H1 (cell line): ENCODE data around the gene RAPH1. TPM values are rescaled to one million over a fixed set of nuclear protein-coding genes. Genes with fewer than 3 reads are reported as not detected.

Source experiments
- CTCF ChIA-PET: fragments of 300-600 bp; sonication (Branson Sonifier 250); formaldehyde crosslinking; loops from one replicate; lab custom pipeline; 2021; ENCODE audit not compliant: partially characterized antibody; lab: Charles Lee
- POLR2A ChIA-PET: fragments of 300-600 bp; sonication (Branson Sonifier 250); formaldehyde crosslinking; loops from one replicate; lab custom pipeline; 2021; ENCODE audit warnings: inconsistent platforms; ENCODE audit not compliant: partially characterized antibody; lab: Charles Lee
- DNase-seq, 2 experiments: peaks; one replicate each; pipeline versions ENCODE4 v3.0.0 to v3.0.0-alpha.2; 2010 to 2022; ENCODE audit warnings: low spot score in 2 of 2, low read depth in 1 of 2, mixed read lengths in 1 of 2
- FAIRE-seq: peaks from 2 replicates; lab custom pipeline; 2011; peaks lifted over from hg19 to GRCh38; lab: Jason Lieb, UNC
- H2AFZ ChIP-seq: 2 replicates; pipeline ENCODE4 v1.8.1; 2012; ENCODE audit warnings: low read length, inconsistent platforms
- H2AK5ac ChIP-seq: 2 replicates; pipeline ENCODE4 v1.6.1; 2013; ENCODE audit warnings: low read depth, low read length
- H2BK120ac ChIP-seq: replicated peaks from 2 replicates; pipeline ENCODE3; 2013; ENCODE audit warnings: low read depth, low read length, inconsistent platforms
- H2BK12ac ChIP-seq: 2 replicates; pipeline ENCODE4 v1.6.1; 2013; ENCODE audit warnings: low read depth, low read length
- H2BK15ac ChIP-seq: 2 replicates; pipeline ENCODE4 v1.6.1; 2013; ENCODE audit warnings: low read length
- H2BK20ac ChIP-seq: 2 replicates; pipeline ENCODE4 v1.6.1; 2013; ENCODE audit warnings: low read length
- H2BK5ac ChIP-seq: 2 replicates; pipeline ENCODE4 v1.6.1; 2013; ENCODE audit warnings: low read depth, low read length
- H3K14ac ChIP-seq: 2 replicates; pipeline ENCODE4 v1.6.1; 2013; ENCODE audit warnings: inconsistent platforms; ENCODE audit not compliant: insufficient read length
- H3K18ac ChIP-seq: 2 replicates; pipeline ENCODE4 v1.6.1; 2013; ENCODE audit warnings: low read length; ENCODE audit errors: extremely low read depth
- H3K23ac ChIP-seq: 2 replicates; pipeline ENCODE4 v1.6.1; 2013; ENCODE audit warnings: inconsistent platforms; ENCODE audit not compliant: insufficient read length
- H3K23me2 ChIP-seq: 2 replicates; pipeline ENCODE4 v1.6.1; 2013; ENCODE audit warnings: low read depth, low read length
- H3K27ac ChIP-seq: 2 replicates; pipeline ENCODE4 v1.6.1; 2011; ENCODE audit warnings: low read depth, low read length, inconsistent platforms
- H3K27me3 ChIP-seq, 4 experiments: replicated peaks in 1 of 4; 1 replicate in 1 of 4; 2 replicates in 3 of 4; pipeline versions ENCODE4 v1.6.1 to v1.8.1; 2011 to 2013; ENCODE audit warnings: low read length in 3 of 4, mild to moderate bottlenecking in 3 of 4, inconsistent platforms in 2 of 4, mixed read lengths in 2 of 4, moderate library complexity in 1 of 4; ENCODE audit not compliant: control insufficient read depth in 3 of 4, insufficient read depth in 3 of 4; ENCODE audit errors: extremely low read depth in 1 of 4
- H3K36me3 ChIP-seq, 4 experiments: 2 replicates each; pipeline versions ENCODE4 v1.6.1 to v1.8.1; 2011 to 2013; ENCODE audit warnings: mild to moderate bottlenecking in 4 of 4, low read length in 3 of 4, moderate library complexity in 2 of 4, control low read depth in 1 of 4, inconsistent platforms in 1 of 4; ENCODE audit not compliant: insufficient read depth in 4 of 4, control insufficient read depth in 2 of 4
- H3K4ac ChIP-seq: replicated peaks from 2 replicates; pipeline ENCODE3; 2013; ENCODE audit warnings: low read length, low read depth, mixed read lengths, inconsistent platforms; ENCODE audit not compliant: insufficient read length
- H3K4me1 ChIP-seq, 4 experiments: replicated peaks in 1 of 4; 1 replicate in 1 of 4; 2 replicates in 3 of 4; pipeline versions ENCODE4 v1.6.1 to v1.8.1; 2011 to 2013; ENCODE audit warnings: low read length in 3 of 4, inconsistent platforms in 2 of 4, mixed read lengths in 1 of 4; ENCODE audit not compliant: insufficient read depth in 4 of 4, control insufficient read depth in 3 of 4
- H3K4me2 ChIP-seq, 2 experiments: 2 replicates each; pipeline versions ENCODE4 v1.6.1 to v1.8.1; 2011 to 2013; ENCODE audit warnings: low read depth in 2 of 2, low read length in 2 of 2, control low read depth in 1 of 2, inconsistent platforms in 1 of 2, mild to moderate bottlenecking in 1 of 2; ENCODE audit not compliant: insufficient read depth in 1 of 2
- H3K4me3 ChIP-seq, 4 experiments: fragments of 200-600, 300-600 bp in 1 of 4; sonication (generic), shearing (Covaris generic), sonication (Bioruptor Twin) in 1 of 4; 2 replicates each; pipeline versions ENCODE4 v1.5.1 to v1.8.1; 2011 to 2016; ENCODE audit warnings: low read length in 4 of 4, low read depth in 3 of 4, control low read depth in 2 of 4, inconsistent platforms in 2 of 4, mild to moderate bottlenecking in 2 of 4, mixed read lengths in 1 of 4, moderate library complexity in 1 of 4; ENCODE audit not compliant: insufficient read depth in 2 of 4; ENCODE audit errors: extremely low read depth in 1 of 4
- H3K56ac ChIP-seq: replicated peaks from 2 replicates; pipeline ENCODE3; 2013; ENCODE audit warnings: low read depth, mild to moderate bottlenecking, mixed read lengths, low read length, inconsistent platforms; ENCODE audit not compliant: insufficient read length
- H3K79me1 ChIP-seq: 2 replicates; pipeline ENCODE4 v1.6.1; 2013; ENCODE audit warnings: low read depth, low read length, control low read depth
- H3K79me2 ChIP-seq, 2 experiments: 2 replicates each; pipeline versions ENCODE4 v1.6.1 to v1.8.1; 2012 to 2013; ENCODE audit warnings: low read length in 2 of 2, mild to moderate bottlenecking in 2 of 2, inconsistent platforms in 1 of 2; ENCODE audit not compliant: insufficient read depth in 2 of 2, control insufficient read depth in 1 of 2
- H3K9ac ChIP-seq, 4 experiments: replicated peaks in 1 of 4; 1 replicate in 1 of 4; 2 replicates in 3 of 4; pipeline versions ENCODE4 v1.6.1 to v1.8.1; 2011 to 2013; ENCODE audit warnings: low read depth in 3 of 4, low read length in 3 of 4, control low read depth in 2 of 4, mild to moderate bottlenecking in 2 of 4, moderate library complexity in 2 of 4, inconsistent platforms in 1 of 4; ENCODE audit errors: extremely low read depth in 1 of 4
- H3K9me3 ChIP-seq, 2 experiments: 2 replicates each; pipeline versions ENCODE4 v1.6.1 to v1.8.1; 2012 to 2013; ENCODE audit warnings: mild to moderate bottlenecking in 2 of 2, moderate library complexity in 2 of 2, control low read depth in 1 of 2, inconsistent platforms in 1 of 2, low read depth in 1 of 2, low read length in 1 of 2, mixed read lengths in 1 of 2; ENCODE audit not compliant: insufficient read depth in 2 of 2
- H4K20me1 ChIP-seq, 2 experiments: replicated peaks in 1 of 2; 2 replicates each; pipeline versions ENCODE3 to v1.8.1; 2011 to 2013; ENCODE audit warnings: inconsistent platforms in 2 of 2, low read length in 2 of 2, mild to moderate bottlenecking in 1 of 2; ENCODE audit not compliant: insufficient read depth in 2 of 2, control insufficient read depth in 1 of 2
- H4K5ac ChIP-seq: 2 replicates; pipeline ENCODE4 v1.6.1; 2013; ENCODE audit warnings: low read length, low read depth, mixed read lengths, inconsistent platforms; ENCODE audit not compliant: insufficient read length
- H4K8ac ChIP-seq: 2 replicates; pipeline ENCODE4 v1.8.0; 2013; ENCODE audit warnings: mild to moderate bottlenecking, moderate library complexity, low read length, inconsistent platforms; ENCODE audit not compliant: insufficient read depth; ENCODE audit errors: extremely low read depth
- H4K91ac ChIP-seq: replicated peaks from 2 replicates; pipeline ENCODE3; 2013; ENCODE audit warnings: low read length, mixed read lengths, inconsistent platforms; ENCODE audit not compliant: insufficient read length
- ASH2L ChIP-seq: fragments of 200-600, 300-600 bp; sonication (generic); IDR thresholded peaks from one replicate; pipeline ENCODE4 v1.7.1; 2017; ENCODE audit warnings: low read length
- ATF2 ChIP-seq: IDR thresholded peaks from 2 replicates; pipeline ENCODE4 v1.6.1; 2012; ENCODE audit warnings: low read length, inconsistent platforms
- CHD1 ChIP-seq: IDR thresholded peaks from 2 replicates; pipeline ENCODE4 v1.6.1; 2012; ENCODE audit warnings: low read depth, low read length, improper control_type of control experiment
- EGR1 ChIP-seq: IDR thresholded peaks from 2 replicates; pipeline ENCODE4 v1.6.1; 2011; ENCODE audit warnings: low read depth, low read length, borderline replicate concordance
- PHF8 ChIP-seq: fragments of 200-600 bp; sonication (generic); conservative IDR thresholded peaks from 2 replicates; pipeline ENCODE4 v1.7.1; 2012; ENCODE audit warnings: low read depth, mild to moderate bottlenecking, inconsistent platforms, low read length, moderate library complexity
- POLR2A ChIP-seq, 2 experiments: IDR thresholded peaks; 1 replicate in 1 of 2; 2 replicates in 1 of 2; pipeline ENCODE4 v1.6.1; 2011; ENCODE audit warnings: low read depth in 2 of 2, low read length in 2 of 2, mild to moderate bottlenecking in 2 of 2; ENCODE audit errors: control extremely low read depth in 1 of 2
- RBBP5 ChIP-seq: IDR thresholded peaks from 2 replicates; pipeline ENCODE4 v1.7.1; 2012; ENCODE audit warnings: low read depth, mild to moderate bottlenecking, inconsistent platforms, low read length, moderate library complexity, borderline replicate concordance
- TEAD4 ChIP-seq: IDR thresholded peaks from 2 replicates; pipeline ENCODE4 v1.6.1; 2012; ENCODE audit warnings: low read depth, low read length, inconsistent platforms, mixed read lengths
- WGBS, 2 experiments: shearing (Covaris generic) in 1 of 2; methylation state at CpG; one replicate each; pipeline versions ENCODE4 v1.1.6 to v1.1.7; 2013 to 2015; ENCODE audit warnings: low lambda C conversion rate in 2 of 2, mixed read lengths in 2 of 2, inconsistent platforms in 1 of 2, low coverage in 1 of 2, missing lambda C conversion rate in 1 of 2; ENCODE audit not compliant: insufficient replicate concordance in 2 of 2, insufficient coverage in 1 of 2, insufficient read length in 1 of 2; ENCODE audit errors: extremely low coverage in 1 of 2, missing lambda C conversion rate in 1 of 2; 5-methylcytosine and 5-hydroxymethylcytosine counted together
- long read RNA-seq, 2 experiments: library from RNA in 1 of 2; library from capped mRNA in 1 of 2; stranded (forward); transcript quantifications; one replicate each; pipeline ENCODE4 v2.0.0, GENCODE V29; 2021; ENCODE audit warnings: inconsistent platforms in 1 of 2
- polyA minus RNA-seq, 3 experiments: library from RNA; depleted of rRNA, polyadenylated mRNA; stranded (reverse); fragments of >200 nt; gene quantifications; 1 replicate in 2 of 3; 2 replicates in 1 of 3; pipeline ENCODE4 v1.2.3, GENCODE V29; 2011
- polyA plus RNA-seq, 7 experiments: library from polyadenylated mRNA; depleted of rRNA in 3 of 7; stranded (reverse) in 5 of 7; unstranded in 2 of 7; fragments of >200 nt in 5 of 7; fragments of 200-250 nt in 2 of 7; gene quantifications; 1 replicate in 5 of 7; 2 replicates in 1 of 7; 4 replicates in 1 of 7; pipeline versions ENCODE4 v1.2.1 to v1.2.3, GENCODE V29; 2011 to 2013; ENCODE audit warnings: missing spikeins in 2 of 7, mixed read lengths in 2 of 7
- total RNA-seq: library from RNA; stranded (reverse); fragmentation: NEBNext Ultra II Directional; extraction: Animal tissue kit (Norgen Biotek cat#: 25700); gene quantifications from 2 replicates; pipeline ENCODE4 v1.2.1, GENCODE V29; 2021

The RAPH1 gene
- 27.4 and 28.3 TPM in 2 replicates for total RNA-seq
- 3.5 and 3.8 TPM in 2 replicates for polyA plus RNA-seq (2011; rRNA removed)
- 3.3 TPM for polyA plus RNA-seq (2011; cell fraction: cytosol; rRNA removed)
- 4.8 TPM for polyA plus RNA-seq (2011; cell fraction: nucleus; rRNA removed)
- 4.9 to 9.0 TPM (median 7.0 TPM) in 4 replicates for polyA plus RNA-seq (2012, experiment 1 of 2)
- 1.2 TPM for polyA plus RNA-seq (2012, experiment 2 of 2)
- 7.7 TPM for polyA plus RNA-seq (2013, experiment 1 of 2)
- 7.4 TPM for polyA plus RNA-seq (2013, experiment 2 of 2)
- polyA minus RNA-seq (2011; rRNA and poly(A)+ RNA removed): 16.2 and 20.9 TPM in 2 replicates
- 13.5 TPM for polyA minus RNA-seq (2011; cell fraction: cytosol; rRNA and poly(A)+ RNA removed)
- polyA minus RNA-seq (2011; cell fraction: nucleus; rRNA and poly(A)+ RNA removed): 13.7 TPM
- long read RNA-seq, experiment 1, partial matches to known transcripts: 0 of 13 reads
- long read RNA-seq, experiment 1, other reads (novel, unspliced or antisense): 13 of 13 reads
- long read RNA-seq, experiment 2: 0 reads

GRCh38 chr2:203535078-203535783, at the start of gene RAPH1:
TSS of gene RAPH1 (minus strand) at chr2:203535301. CDS start at chr2:203495353, 39,948 bp downstream.
- Histone ChIP-seq H2BK20ac (no peak within 1 kb of the TSS), H2AK5ac (no peak within 1 kb of the TSS), H3K79me1 (no peaks in the 10 kb centered on the region), H2BK15ac (no peak within 1 kb of the TSS), H3K4me3 (peak within 1 kb of the TSS; percentile 70 to 97 (median 90)), H4K91ac (no peak within 1 kb of the TSS), H3K79me2 (peaks cover 9 to 37% of the 10 kb centered on the region in 2 experiments; a peak in 3 of 4 replicates), H3K14ac (no peak within 1 kb of the TSS), H3K23ac (no peak within 1 kb of the TSS), H2AFZ (peak within 1 kb of the TSS; percentile 94), H4K5ac (peak within 1 kb of the TSS; percentile 75), H4K20me1 (peaks cover 8 to 11% of the 10 kb centered on the region in 2 experiments), H3K9ac (peak within 1 kb of the TSS; percentile 57 to 87 (median 77)), H3K18ac (peak within 1 kb of the TSS; percentile 81; the same call in 1 of the 2 replicates), H3K56ac (peak within 1 kb of the TSS; percentile 11), H3K4me1 (peaks cover 0 to 11% (median 2%) of the 10 kb centered on the region in 4 experiments; a peak in 5 of 7 replicates), H2BK12ac (no peak within 1 kb of the TSS), H2BK5ac (peak within 1 kb of the TSS; percentile 55; the same call in 1 of the 2 replicates), H3K4me2 (peak within 1 kb of the TSS; percentile 94 to 98), H3K27ac (peak within 1 kb of the TSS; percentile 58; the same call in 1 of the 2 replicates), H2BK120ac (peak within 1 kb of the TSS; percentile 5), H3K9me3 (0 out of 4 replicates have a peak, but pooled peaks cover 4 to 6% of the 10 kb centered on the region in 2 experiments), H4K8ac (peak within 1 kb of the TSS; percentile 96), H3K27me3 (peaks cover 0 to 2% (median under 1%) of the 10 kb centered on the region in 4 experiments; a peak in 2 of 7 replicates), H3K36me3 (no peaks in the 10 kb centered on the region; a peak in 1 of 8 replicates), H3K4ac (peak within 1 kb of the TSS; percentile 28), H3K23me2 (peaks cover 12% of the 10 kb centered on the region)
- DNase-seq: peak; percentile 47 to 82
- 1% methylated on average over 40 of the region's 92 CpGs; no CpG with 5 or more reads in 1 of the 2 experiments for WGBS, 2 experiments
- POLR2A ChIA-PET: interaction anchor here (1.4 to 3.1 kb wide), 4 partner anchors 13 to 24 kb away, joined by 3 to 9 read pairs (median 4); no protein-coding TSS in a partner anchor
- no peak for FAIRE-seq
- CTCF ChIA-PET: no interaction called here
- TF ChIP-seq EGR1 (peak; percentile 70; the same call in 1 of the 2 replicates), CHD1 (no peak), ASH2L (peak; percentile 43), RBBP5 (peak; percentile 97; the same call in 1 of the 2 replicates), POLR2A (IDR thresholded peaks at IDR 0.05; ENCODE audit: control extremely low read depth in 1 of 2, low read depth in 2 of 2, low read length in 2 of 2) (peak in 1 of 2 experiments; percentile 76; a peak in 2 of 3 replicates), TEAD4 (no peak), PHF8 (peak; percentile 73), ATF2 (no peak)
